ENCODE results near the gene LIX1L.

DNA sequence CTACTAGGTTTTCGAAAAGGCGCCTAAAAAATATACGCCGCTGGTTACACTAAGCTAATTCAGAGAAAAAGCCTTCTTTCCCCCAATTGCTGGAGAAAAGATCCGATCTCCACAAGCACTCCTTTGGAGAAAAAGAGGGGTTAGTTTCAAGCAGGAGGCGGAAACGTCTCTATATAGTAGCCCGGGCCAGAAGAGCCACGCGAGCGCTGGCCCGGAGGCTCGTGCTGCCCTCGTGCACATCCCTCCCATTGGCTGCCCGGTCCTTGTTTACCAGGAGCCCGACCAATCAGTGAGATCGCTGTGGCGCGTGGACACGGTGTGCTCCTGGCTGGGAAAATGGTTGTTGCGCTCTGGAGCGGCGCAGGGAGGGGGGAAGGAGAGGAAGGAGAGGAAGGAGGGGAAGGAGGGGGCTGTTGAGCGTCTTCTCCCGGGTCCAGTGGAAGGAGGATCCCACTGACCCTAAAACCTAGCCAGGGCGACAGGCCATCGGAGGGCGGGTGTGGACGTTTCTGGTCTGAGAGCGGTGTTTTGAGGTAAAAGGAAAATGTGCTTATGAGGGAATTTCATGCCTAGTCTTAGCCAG is 38.7 kb upstream of the LIX1L start, which contains the start of gene TXNIP:
- TF ChIP-seq SUZ12 (IDR thresholded peaks at IDR 0.05; ENCODE audit: extremely low read depth, insufficient read depth, insufficient read length), result no peak
- TF ChIP-seq YY1 (IDR thresholded peaks at IDR 0.05; ENCODE audit: insufficient read depth, insufficient read length), result no peak

All from NT2/D1 (cell line).